Measurements from ENCODE around the gene FLNB. TPM values are rescaled to one million over a fixed set of nuclear protein-coding genes. Genes with fewer than 3 reads are reported as not detected.
A peak's percentile ranks its signal among the peaks of the same experiment; 100 is the strongest.

FLNB gene
- total RNA-seq, 1 donor from 2014 or later: 34.8 TPM

- no peak for DNase-seq
- Histone ChIP-seq H3K4me3 (peak overlapping the region; percentile 22), H3K36me3 (no peaks in the 10 kb centered on the region), H3K27me3 (ENCODE audit: low read depth) (no peaks in the 10 kb centered on the region), H3K9me3 (replicated peaks) (no peaks in the 10 kb centered on the region), H3K27ac (replicated peaks) (peak overlapping the region; percentile 57), H3K4me1 (peaks cover 59% of the 10 kb centered on the region)
- intact Hi-C loops (cut with micrococcal nuclease): no loop called here
- TF ChIP-seq, protein P1, sequence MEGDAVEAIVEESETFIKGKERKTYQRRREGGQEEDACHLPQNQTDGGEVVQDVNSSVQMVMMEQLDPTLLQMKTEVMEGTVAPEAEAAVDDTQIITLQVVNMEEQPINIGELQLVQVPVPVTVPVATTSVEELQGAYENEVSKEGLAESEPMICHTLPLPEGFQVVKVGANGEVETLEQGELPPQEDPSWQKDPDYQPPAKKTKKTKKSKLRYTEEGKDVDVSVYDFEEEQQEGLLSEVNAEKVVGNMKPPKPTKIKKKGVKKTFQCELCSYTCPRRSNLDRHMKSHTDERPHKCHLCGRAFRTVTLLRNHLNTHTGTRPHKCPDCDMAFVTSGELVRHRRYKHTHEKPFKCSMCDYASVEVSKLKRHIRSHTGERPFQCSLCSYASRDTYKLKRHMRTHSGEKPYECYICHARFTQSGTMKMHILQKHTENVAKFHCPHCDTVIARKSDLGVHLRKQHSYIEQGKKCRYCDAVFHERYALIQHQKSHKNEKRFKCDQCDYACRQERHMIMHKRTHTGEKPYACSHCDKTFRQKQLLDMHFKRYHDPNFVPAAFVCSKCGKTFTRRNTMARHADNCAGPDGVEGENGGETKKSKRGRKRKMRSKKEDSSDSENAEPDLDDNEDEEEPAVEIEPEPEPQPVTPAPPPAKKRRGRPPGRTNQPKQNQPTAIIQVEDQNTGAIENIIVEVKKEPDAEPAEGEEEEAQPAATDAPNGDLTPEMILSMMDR (IDR thresholded peaks at IDR 0.05; ENCODE audit: borderline replicate concordance): no peak
These were observed 51.4 kb downstream of the FLNB start for GRCh38 chr3:58059349-58060321.

DNA sequence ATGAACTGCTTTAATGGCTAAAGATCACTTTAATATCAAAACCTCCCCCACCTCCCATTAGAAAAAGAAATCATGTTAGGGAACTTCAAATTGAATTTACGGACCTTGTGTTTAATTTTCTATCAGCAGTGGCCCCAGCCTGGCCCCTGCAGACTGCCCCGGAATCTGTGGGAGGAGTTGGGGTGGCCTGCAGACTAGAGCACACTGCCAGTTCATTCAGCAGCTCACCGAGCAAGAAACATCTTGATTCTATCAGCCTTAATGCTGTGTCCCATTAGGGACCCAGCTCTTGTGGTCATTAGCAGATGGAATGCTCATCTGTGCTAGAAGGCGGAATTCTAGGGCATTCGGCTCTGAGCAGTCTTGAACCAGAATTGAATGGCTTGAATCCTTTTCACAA lies 54.2 kb downstream of the FLNB start:
- peaks cover 57% of the 10 kb centered on the region for H3K4me1 ChIP-seq
- no peak overlapping the region for H3K4me3 ChIP-seq
- no peak overlapping the region for H3K27ac ChIP-seq (replicated peaks)
- no peaks in the 10 kb centered on the region for H3K9me3 ChIP-seq (replicated peaks)
- no peak for DNase-seq
- H3K36me3 ChIP-seq: no peaks in the 10 kb centered on the region
- H3K27me3 ChIP-seq (ENCODE audit: low read depth): no peaks in the 10 kb centered on the region
- TF ChIP-seq, protein P1 (IDR thresholded peaks at IDR 0.05; ENCODE audit: borderline replicate concordance): no peak
- intact Hi-C loops (cut with micrococcal nuclease): no loop called here

DNA sequence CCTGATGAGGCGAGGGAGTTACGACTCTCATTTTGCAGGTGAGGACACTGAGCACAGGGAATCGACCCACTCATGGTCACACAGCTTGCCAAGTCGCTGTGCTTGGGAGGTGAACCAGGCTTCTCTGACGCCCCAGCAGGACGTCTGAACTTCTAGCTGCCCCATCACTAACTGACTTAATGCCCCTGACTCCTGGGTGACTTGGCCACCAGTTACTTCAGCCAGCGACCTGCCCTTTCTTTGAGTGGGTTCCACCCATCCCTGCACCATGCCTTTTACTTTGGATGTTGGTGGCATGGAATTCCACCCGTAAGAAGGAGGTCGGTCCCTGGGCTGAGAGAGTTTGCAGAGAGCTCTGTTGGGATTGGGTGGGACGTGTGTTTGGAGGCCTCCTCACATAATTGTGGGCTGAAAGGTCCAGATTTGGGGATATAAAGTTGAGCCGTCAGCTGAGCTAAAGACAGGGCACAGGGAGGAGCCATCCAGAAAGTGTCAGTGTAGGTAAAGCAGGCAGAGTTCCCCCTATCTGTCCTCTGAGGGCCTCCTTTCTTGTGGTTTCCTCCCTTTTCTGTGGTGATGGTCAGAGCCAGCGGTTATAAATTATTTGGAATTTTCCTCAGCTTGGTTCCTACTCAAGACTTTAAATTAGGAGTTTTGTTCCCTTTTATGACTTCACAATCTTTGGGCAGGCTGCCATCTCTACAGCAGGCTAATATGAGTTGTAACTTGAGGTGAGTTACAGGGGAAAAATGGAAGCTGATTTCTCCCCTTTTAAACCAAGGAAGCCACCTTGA lies 55.0 kb downstream of the FLNB start:
- DNase-seq: no peak
- H3K4me1 ChIP-seq: peaks cover 56% of the 10 kb centered on the region
- intact Hi-C loops (cut with micrococcal nuclease): no loop called here

DNA sequence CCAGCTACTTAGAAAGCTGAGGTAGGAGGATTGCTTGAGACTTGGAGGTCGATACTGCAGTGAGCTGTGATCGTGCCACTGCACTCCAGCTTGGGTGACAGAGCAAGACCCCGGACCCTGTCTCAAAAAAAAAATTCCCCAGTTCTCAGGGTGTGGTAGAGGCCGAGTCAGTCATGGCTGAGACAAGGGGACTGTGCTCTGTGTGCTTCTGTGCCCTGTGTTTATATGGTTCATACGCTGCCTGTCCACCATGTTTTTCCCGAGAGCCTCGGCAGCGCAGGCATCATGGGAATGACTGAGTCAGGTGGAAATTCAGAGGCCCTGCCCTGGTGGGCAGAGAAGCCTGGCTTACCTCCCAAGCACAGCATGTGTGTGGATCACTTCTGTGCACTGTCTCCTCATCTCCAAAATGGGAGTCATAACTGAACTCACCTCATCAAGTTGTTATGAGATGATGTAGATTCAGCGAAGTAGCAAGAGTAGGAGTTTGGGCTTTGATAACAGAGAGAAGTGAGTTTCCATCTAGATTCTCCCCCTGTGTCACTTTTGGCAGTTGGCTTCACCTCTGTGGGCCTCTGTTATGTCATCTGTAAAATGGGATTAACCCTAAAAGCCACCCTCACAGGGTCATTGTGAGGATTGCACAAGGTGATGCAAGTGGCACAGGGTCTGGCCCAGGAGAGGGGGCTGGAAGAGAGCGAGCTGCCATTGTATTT lies 56.9 kb downstream of the FLNB start:
- H3K9me3 ChIP-seq (replicated peaks): no peaks in the 10 kb centered on the region
- no peak overlapping the region for H3K4me3 ChIP-seq
- H3K27ac ChIP-seq (replicated peaks): no peak overlapping the region
- peaks cover 44% of the 10 kb centered on the region for H3K4me1 ChIP-seq
- H3K36me3 ChIP-seq: no peaks in the 10 kb centered on the region
- intact Hi-C loops (cut with micrococcal nuclease): no loop called here
- TF ChIP-seq, protein P1 (IDR thresholded peaks at IDR 0.05; ENCODE audit: borderline replicate concordance): no peak
- H3K27me3 ChIP-seq (ENCODE audit: low read depth): no peaks in the 10 kb centered on the region
- no peak for DNase-seq

More for the DNA sequence above, 55.0 kb downstream of the FLNB start:
- no peak overlapping the region for H3K4me3 ChIP-seq
- H3K9me3 ChIP-seq (replicated peaks): no peaks in the 10 kb centered on the region
- peak overlapping the region; percentile 4 for H3K27ac ChIP-seq (replicated peaks)
- no peaks in the 10 kb centered on the region for H3K36me3 ChIP-seq
- H3K27me3 ChIP-seq (ENCODE audit: low read depth): no peaks in the 10 kb centered on the region
- TF ChIP-seq, protein P1 (IDR thresholded peaks at IDR 0.05; ENCODE audit: borderline replicate concordance): no peak

- no peaks in the 10 kb centered on the region for H3K27me3 ChIP-seq (ENCODE audit: low read depth)
- H3K9me3 ChIP-seq (replicated peaks): no peaks in the 10 kb centered on the region
- no peaks in the 10 kb centered on the region for H3K36me3 ChIP-seq
- H3K4me3 ChIP-seq: no peak overlapping the region
- TF ChIP-seq, protein P1 (IDR thresholded peaks at IDR 0.05; ENCODE audit: borderline replicate concordance): no peak
- DNase-seq: no peak
- intact Hi-C loops (cut with micrococcal nuclease): no loop called here
- H3K27ac ChIP-seq (replicated peaks): no peak overlapping the region
- peaks cover 38% of the 10 kb centered on the region for H3K4me1 ChIP-seq
These were observed 57.5 kb downstream of the FLNB start for GRCh38 chr3:58065700-58066167.

Data from left ventricle myocardium inferior (tissue), 1 donor.